D721Med (cell line): Measurements from ENCODE around the gene TMC8.

Experiments
- DNase-seq: peaks from one replicate; pipeline ENCODE4 v3.0.0; 2011; ENCODE audit warnings: low spot score; ENCODE audit not compliant: insufficient read length
- FAIRE-seq: peaks from 2 replicates; lab custom pipeline; 2011; peaks lifted over from hg19 to GRCh38; lab: Jason Lieb, UNC
- CTCF ChIP-seq: IDR thresholded peaks from 2 replicates; pipeline ENCODE4 v1.5.1; 2012; ENCODE audit warnings: mild to moderate bottlenecking, control low read depth; ENCODE audit not compliant: insufficient read depth; ENCODE audit errors: missing control alignments

Gene TMC8

GRCh38 chr17:78125138-78125913 is 5.2 kb upstream of the TMC8 start:
- no peak for FAIRE-seq
- no peak for TF ChIP-seq CTCF
- no peak for DNase-seq

- FAIRE-seq: no peak
- no peak for DNase-seq
Observed at GRCh38 chr17:78125976-78126894, 4.3 kb upstream of the TMC8 start.

GRCh38 chr17:78126895-78127238 is 3.7 kb upstream of the TMC8 start:
- no peak for FAIRE-seq
- no peak for TF ChIP-seq CTCF
- no peak for DNase-seq

More at GRCh38 chr17:78125976-78126894, 4.3 kb upstream of the TMC8 start:
- TF ChIP-seq CTCF: no peak

- no peak for FAIRE-seq
- DNase-seq: no peak
- TF ChIP-seq CTCF: no peak
Observed at GRCh38 chr17:78127239-78127887, 3.2 kb upstream of the TMC8 start.

- DNase-seq (no peak), FAIRE-seq (no peak)
- no peak for TF ChIP-seq CTCF
Observed at GRCh38 chr17:78127888-78128550, 2.6 kb upstream of the TMC8 start.

- DNase-seq: peak; percentile 77
- FAIRE-seq: no peak
Observed at GRCh38 chr17:78128551-78129350, 1.8 kb upstream of the TMC8 start, which contains the start of gene TMC6. TSS of gene TMC6 (minus strand) at chr17:78128755. CDS start at chr17:78126832, 1,923 bp downstream.

More at GRCh38 chr17:78128551-78129350, 1.8 kb upstream of the TMC8 start, which contains the start of gene TMC6:
- TF ChIP-seq CTCF: no peak
